Sigmoid colon (tissue), 4 donors: ENCODE data around the gene SDK2.

Source experiments
- POLR2A ChIP-seq, 2 donors: fragments of 450-650 bp; IDR thresholded peaks; one replicate each; pipeline ENCODE4 v1.6.1; 2016; ENCODE audit warnings: antibody characterized with exemption in 2 of 2, mild to moderate bottlenecking in 2 of 2, moderate library complexity in 2 of 2
- POLR2AphosphoS5 ChIP-seq, 4 donors: sonication (generic); formaldehyde crosslinking; IDR thresholded peaks; one replicate each; pipeline ENCODE4 v1.6.1; 2017; ENCODE audit warnings: antibody characterized with exemption in 4 of 4
- TF ChIP-seq, protein P1 (sequence below), 4 experiments: fragments of 450-650 bp in 3 of 4; fragments of 200-600 bp in 1 of 4; IDR thresholded peaks; one replicate each; pipeline ENCODE4 v1.5.1; 2016 to 2019; ENCODE audit warnings: antibody characterized with exemption in 4 of 4, mild to moderate bottlenecking in 3 of 4, moderate library complexity in 2 of 4

DNA sequence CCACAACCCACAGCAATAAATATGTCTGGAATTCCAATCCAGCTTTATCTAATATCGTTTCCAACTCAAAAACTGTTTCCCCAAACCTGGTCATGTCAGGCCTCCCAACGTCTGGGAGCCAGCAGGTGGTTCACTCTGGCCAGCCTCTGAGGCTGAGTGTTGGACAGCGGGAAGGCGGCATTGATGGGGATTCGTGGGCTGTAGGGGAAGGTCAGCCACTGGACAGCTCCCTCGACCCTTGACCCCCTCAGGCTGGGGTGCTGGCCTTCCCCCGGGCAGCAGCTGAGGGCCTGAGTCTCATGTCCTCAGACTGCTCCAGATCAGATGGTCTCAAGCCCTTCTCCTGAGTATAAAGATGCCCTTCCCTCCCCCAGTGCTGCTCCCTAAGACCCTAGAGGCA lies 50.2 kb downstream of the SDK2 start:
- TF ChIP-seq, protein P1, sequence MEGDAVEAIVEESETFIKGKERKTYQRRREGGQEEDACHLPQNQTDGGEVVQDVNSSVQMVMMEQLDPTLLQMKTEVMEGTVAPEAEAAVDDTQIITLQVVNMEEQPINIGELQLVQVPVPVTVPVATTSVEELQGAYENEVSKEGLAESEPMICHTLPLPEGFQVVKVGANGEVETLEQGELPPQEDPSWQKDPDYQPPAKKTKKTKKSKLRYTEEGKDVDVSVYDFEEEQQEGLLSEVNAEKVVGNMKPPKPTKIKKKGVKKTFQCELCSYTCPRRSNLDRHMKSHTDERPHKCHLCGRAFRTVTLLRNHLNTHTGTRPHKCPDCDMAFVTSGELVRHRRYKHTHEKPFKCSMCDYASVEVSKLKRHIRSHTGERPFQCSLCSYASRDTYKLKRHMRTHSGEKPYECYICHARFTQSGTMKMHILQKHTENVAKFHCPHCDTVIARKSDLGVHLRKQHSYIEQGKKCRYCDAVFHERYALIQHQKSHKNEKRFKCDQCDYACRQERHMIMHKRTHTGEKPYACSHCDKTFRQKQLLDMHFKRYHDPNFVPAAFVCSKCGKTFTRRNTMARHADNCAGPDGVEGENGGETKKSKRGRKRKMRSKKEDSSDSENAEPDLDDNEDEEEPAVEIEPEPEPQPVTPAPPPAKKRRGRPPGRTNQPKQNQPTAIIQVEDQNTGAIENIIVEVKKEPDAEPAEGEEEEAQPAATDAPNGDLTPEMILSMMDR (IDR thresholded peaks at IDR 0.05), result no peak
- TF ChIP-seq POLR2A (IDR thresholded peaks at IDR 0.05), result no peak
- TF ChIP-seq POLR2AphosphoS5 (IDR thresholded peaks at IDR 0.05), result no peak
